ENCODE data around the gene TIMP3. TPM values are rescaled to one million over a fixed set of nuclear protein-coding genes. Genes with fewer than 3 reads are reported as not detected.

Gene TIMP3
- total RNA-seq, 6 donors from 2014 or later = 196 to 659 (median 531) TPM

- H3K4me3 ChIP-seq = no peak overlapping the region
- TF ChIP-seq POLR2AphosphoS5 (IDR thresholded peaks at IDR 0.05) (no peak), POLR2A (IDR thresholded peaks at IDR 0.05) (no peak), EP300 (IDR thresholded peaks at IDR 0.05) (no peak)
- TF ChIP-seq, protein P1, sequence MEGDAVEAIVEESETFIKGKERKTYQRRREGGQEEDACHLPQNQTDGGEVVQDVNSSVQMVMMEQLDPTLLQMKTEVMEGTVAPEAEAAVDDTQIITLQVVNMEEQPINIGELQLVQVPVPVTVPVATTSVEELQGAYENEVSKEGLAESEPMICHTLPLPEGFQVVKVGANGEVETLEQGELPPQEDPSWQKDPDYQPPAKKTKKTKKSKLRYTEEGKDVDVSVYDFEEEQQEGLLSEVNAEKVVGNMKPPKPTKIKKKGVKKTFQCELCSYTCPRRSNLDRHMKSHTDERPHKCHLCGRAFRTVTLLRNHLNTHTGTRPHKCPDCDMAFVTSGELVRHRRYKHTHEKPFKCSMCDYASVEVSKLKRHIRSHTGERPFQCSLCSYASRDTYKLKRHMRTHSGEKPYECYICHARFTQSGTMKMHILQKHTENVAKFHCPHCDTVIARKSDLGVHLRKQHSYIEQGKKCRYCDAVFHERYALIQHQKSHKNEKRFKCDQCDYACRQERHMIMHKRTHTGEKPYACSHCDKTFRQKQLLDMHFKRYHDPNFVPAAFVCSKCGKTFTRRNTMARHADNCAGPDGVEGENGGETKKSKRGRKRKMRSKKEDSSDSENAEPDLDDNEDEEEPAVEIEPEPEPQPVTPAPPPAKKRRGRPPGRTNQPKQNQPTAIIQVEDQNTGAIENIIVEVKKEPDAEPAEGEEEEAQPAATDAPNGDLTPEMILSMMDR (IDR thresholded peaks at IDR 0.05) = no peak
- ATAC-seq (ENCODE audit: low FRiP score in 2 of 2) = peak in 1 of 2 donors; percentile 67
- DNase-seq = no peak
- H3K9me3 ChIP-seq = no peaks in the 10 kb centered on the region
- 68% methylated on average over 2 of the region's 2 CpGs; no CpG with 5 or more reads in 1 of the 2 donors for WGBS, 2 donors
- H3K27ac ChIP-seq = no peak overlapping the region
- H3K27me3 ChIP-seq = no peaks in the 10 kb centered on the region
- H3K4me1 ChIP-seq = peaks cover 11 to 17% (median 14%) of the 10 kb centered on the region in 4 donors
- no peaks in the 10 kb centered on the region for H3K36me3 ChIP-seq
These were observed 78.6 kb downstream of the TIMP3 start for GRCh38 chr22:32880061-32880460.

- 90% methylated on average over 6 to 7 of the region's 7 CpGs for WGBS, 2 donors
- Histone ChIP-seq H3K9me3 (no peaks in the 10 kb centered on the region), H3K4me1 (peaks cover 11 to 16% (median 12%) of the 10 kb centered on the region in 4 donors), H3K36me3 (no peaks in the 10 kb centered on the region), H3K4me3 (no peak overlapping the region), H3K27ac (no peak overlapping the region), H3K27me3 (no peaks in the 10 kb centered on the region)
- TF ChIP-seq POLR2A (IDR thresholded peaks at IDR 0.05) (no peak), POLR2AphosphoS5 (IDR thresholded peaks at IDR 0.05) (no peak), EP300 (IDR thresholded peaks at IDR 0.05) (no peak)
- TF ChIP-seq, protein P1 (IDR thresholded peaks at IDR 0.05) = no peak
- no peak for DNase-seq
- no peak for ATAC-seq (ENCODE audit: low FRiP score in 2 of 2)
These were observed 79.0 kb downstream of the TIMP3 start for GRCh38 chr22:32880505-32880892.

GRCh38 chr22:32880893-32881596, 79.5 kb downstream of the TIMP3 start:
- Histone ChIP-seq H3K36me3 (no peaks in the 10 kb centered on the region), H3K4me3 (no peak overlapping the region), H3K27me3 (no peaks in the 10 kb centered on the region), H3K4me1 (peaks cover 11 to 16% (median 12%) of the 10 kb centered on the region in 4 donors), H3K27ac (no peak overlapping the region), H3K9me3 (no peaks in the 10 kb centered on the region)
- peak; percentile 52 to 53 for TF ChIP-seq POLR2AphosphoS5 (IDR thresholded peaks at IDR 0.05)
- no peak for TF ChIP-seq POLR2A (IDR thresholded peaks at IDR 0.05)
- TF ChIP-seq, protein P1 (IDR thresholded peaks at IDR 0.05) = no peak
- no peak for TF ChIP-seq EP300 (IDR thresholded peaks at IDR 0.05)
- ATAC-seq (ENCODE audit: low FRiP score in 2 of 2) (peak; percentile 79), DNase-seq (peak in 1 of 2 donors; percentile 90)
- WGBS, 2 donors = 23 to 24% methylated on average over 20 of the region's 20 CpGs

GRCh38 chr22:32882360-32882755, 80.9 kb downstream of the TIMP3 start:
- ATAC-seq (ENCODE audit: low FRiP score in 2 of 2) = no peak
- no peak overlapping the region for H3K27ac ChIP-seq
- DNase-seq = no peak
- TF ChIP-seq, protein P1 (IDR thresholded peaks at IDR 0.05) = no peak
- TF ChIP-seq EP300 (IDR thresholded peaks at IDR 0.05) (no peak), POLR2AphosphoS5 (IDR thresholded peaks at IDR 0.05) (no peak), POLR2A (IDR thresholded peaks at IDR 0.05) (no peak)
- peaks cover 11 to 16% (median 12%) of the 10 kb centered on the region in 4 donors for H3K4me1 ChIP-seq
- H3K9me3 ChIP-seq = no peaks in the 10 kb centered on the region
- no peaks in the 10 kb centered on the region for H3K27me3 ChIP-seq
- no peaks in the 10 kb centered on the region for H3K36me3 ChIP-seq
- 69 to 75% methylated on average over 4 of the region's 4 CpGs for WGBS, 2 donors
- H3K4me3 ChIP-seq = no peak overlapping the region

All from upper lobe of left lung (tissue), 6 donors.